Osteoblast (primary cell): ENCODE results near the gene COL23A1. TPM values are rescaled to one million over a fixed set of nuclear protein-coding genes. Genes with fewer than 3 reads are reported as not detected.

Source experiments
- DNase-seq: peaks from one replicate; pipeline ENCODE4 v3.0.0; 2011; ENCODE audit warnings: low spot score, mixed read lengths; ENCODE audit not compliant: insufficient read length; ENCODE audit errors: missing footprints
- H2AFZ ChIP-seq: 2 replicates; pipeline ENCODE4 v1.6.0; 2011; ENCODE audit warnings: mild to moderate bottlenecking, low read length
- H3K27ac ChIP-seq: 2 replicates; pipeline ENCODE4 v1.5.1; 2011; ENCODE audit warnings: mild to moderate bottlenecking, low read depth, low read length, moderate library complexity
- H3K27me3 ChIP-seq: 2 replicates; pipeline ENCODE4 v1.6.0; 2012; ENCODE audit warnings: mild to moderate bottlenecking, control low read depth, inconsistent platforms, low read length, moderate library complexity; ENCODE audit not compliant: insufficient read depth
- H3K36me3 ChIP-seq: 2 replicates; pipeline ENCODE4 v1.5.1; 2011; ENCODE audit warnings: mild to moderate bottlenecking, low read length, control low read depth, moderate library complexity; ENCODE audit not compliant: insufficient read depth
- H3K4me1 ChIP-seq: 2 replicates; pipeline ENCODE4 v1.5.1; 2011; ENCODE audit warnings: mild to moderate bottlenecking, low read length, control low read depth, moderate library complexity; ENCODE audit not compliant: insufficient read depth
- H3K4me2 ChIP-seq: 2 replicates; pipeline ENCODE4 v1.6.0; 2011; ENCODE audit warnings: mild to moderate bottlenecking, low read length; ENCODE audit not compliant: insufficient read depth
- H3K4me3 ChIP-seq: fragments of 200-600 bp; sonication (generic); 3 replicates; pipeline ENCODE4 v1.5.1; 2012; ENCODE audit warnings: mild to moderate bottlenecking, low read length, inconsistent platforms; ENCODE audit not compliant: insufficient read depth
- H3K79me2 ChIP-seq: 2 replicates; pipeline ENCODE4 v1.6.0; 2012; ENCODE audit warnings: mild to moderate bottlenecking, low read length, control low read depth, inconsistent platforms; ENCODE audit not compliant: insufficient read depth
- H3K9me3 ChIP-seq: 2 replicates; pipeline ENCODE4 v1.5.1; 2011; ENCODE audit warnings: low read depth, low read length, control low read depth
- H4K20me1 ChIP-seq: 2 replicates; pipeline ENCODE4 v1.6.0; 2012; ENCODE audit warnings: mild to moderate bottlenecking, low read length, control low read depth; ENCODE audit not compliant: insufficient read depth
- CTCF ChIP-seq: IDR thresholded peaks from 2 replicates; pipeline ENCODE4 v1.5.1; 2011; ENCODE audit warnings: mild to moderate bottlenecking, low read depth, low read length, moderate library complexity; ENCODE audit errors: extremely low read depth
- total RNA-seq: library from RNA; depleted of rRNA; stranded (reverse); fragments of >200 nt; gene quantifications from 2 replicates; pipeline ENCODE4 v1.2.3, GENCODE V29; 2012

Gene COL23A1
- total RNA-seq, 1 donor, result under 0.01 TPM

- H3K9me3 ChIP-seq, result no peaks in the 10 kb centered on the region
- peaks cover 9% of the 10 kb centered on the region for H3K4me1 ChIP-seq
- no peak overlapping the region for H3K27ac ChIP-seq
- H4K20me1 ChIP-seq, result no peaks in the 10 kb centered on the region
- H3K4me2 ChIP-seq, result no peak overlapping the region
- H3K27me3 ChIP-seq, result no peaks in the 10 kb centered on the region
- H2AFZ ChIP-seq, result no peak overlapping the region
- H3K4me3 ChIP-seq, result no peak overlapping the region
- H3K79me2 ChIP-seq, result no peaks in the 10 kb centered on the region
- H3K36me3 ChIP-seq, result no peaks in the 10 kb centered on the region
- no peak for TF ChIP-seq CTCF
- DNase-seq, result peak; percentile 89
These were observed 352.5 kb downstream of the COL23A1 start for GRCh38 chr5:178237431-178238312.

- peak; percentile 1 for DNase-seq
- no peaks in the 10 kb centered on the region for H3K27me3 ChIP-seq
- H4K20me1 ChIP-seq, result no peaks in the 10 kb centered on the region
- H3K36me3 ChIP-seq, result no peaks in the 10 kb centered on the region
- peaks cover 4% of the 10 kb centered on the region for H3K79me2 ChIP-seq
- H2AFZ ChIP-seq, result no peak overlapping the region
- no peak overlapping the region for H3K27ac ChIP-seq
- peaks cover 11% of the 10 kb centered on the region for H3K4me1 ChIP-seq
- H3K4me2 ChIP-seq, result no peak overlapping the region
- no peaks in the 10 kb centered on the region for H3K9me3 ChIP-seq
- H3K4me3 ChIP-seq, result no peak overlapping the region
- TF ChIP-seq CTCF, result no peak
These were observed 353.5 kb downstream of the COL23A1 start for GRCh38 chr5:178236679-178237078.

GRCh38 chr5:178236126-178236525 is 354.1 kb downstream of the COL23A1 start:
- H4K20me1 ChIP-seq, result no peaks in the 10 kb centered on the region
- no peak overlapping the region for H3K27ac ChIP-seq
- H3K4me1 ChIP-seq, result peaks cover 16% of the 10 kb centered on the region
- H3K79me2 ChIP-seq, result peaks cover 10% of the 10 kb centered on the region
- no peak overlapping the region for H3K4me3 ChIP-seq
- no peak overlapping the region for H3K4me2 ChIP-seq
- H3K9me3 ChIP-seq, result no peaks in the 10 kb centered on the region
- DNase-seq, result no peak
- no peak for TF ChIP-seq CTCF
- no peaks in the 10 kb centered on the region for H3K36me3 ChIP-seq
- no peak overlapping the region for H2AFZ ChIP-seq
- no peaks in the 10 kb centered on the region for H3K27me3 ChIP-seq

- H4K20me1 ChIP-seq, result peaks cover 1% of the 10 kb centered on the region
- H3K4me1 ChIP-seq, result peaks cover 22% of the 10 kb centered on the region
- H3K36me3 ChIP-seq, result no peaks in the 10 kb centered on the region
- H3K27ac ChIP-seq, result no peak overlapping the region
- H3K79me2 ChIP-seq, result peaks cover 15% of the 10 kb centered on the region
- no peaks in the 10 kb centered on the region for H3K27me3 ChIP-seq
- TF ChIP-seq CTCF, result no peak
- H2AFZ ChIP-seq, result no peak overlapping the region
- DNase-seq, result no peak
- no peak overlapping the region for H3K4me2 ChIP-seq
- H3K4me3 ChIP-seq, result no peak overlapping the region
- H3K9me3 ChIP-seq, result no peaks in the 10 kb centered on the region
These were observed 354.6 kb downstream of the COL23A1 start for GRCh38 chr5:178235588-178235974.
